ENCODE data around the gene ITPR3.
A peak's percentile ranks its signal among the peaks of the same experiment; 100 is the strongest.

ITPR3 gene

GRCh38 chr6:33689148-33689494 is 68.0 kb downstream of the ITPR3 start:
- DNase-seq, result no peak

DNA sequence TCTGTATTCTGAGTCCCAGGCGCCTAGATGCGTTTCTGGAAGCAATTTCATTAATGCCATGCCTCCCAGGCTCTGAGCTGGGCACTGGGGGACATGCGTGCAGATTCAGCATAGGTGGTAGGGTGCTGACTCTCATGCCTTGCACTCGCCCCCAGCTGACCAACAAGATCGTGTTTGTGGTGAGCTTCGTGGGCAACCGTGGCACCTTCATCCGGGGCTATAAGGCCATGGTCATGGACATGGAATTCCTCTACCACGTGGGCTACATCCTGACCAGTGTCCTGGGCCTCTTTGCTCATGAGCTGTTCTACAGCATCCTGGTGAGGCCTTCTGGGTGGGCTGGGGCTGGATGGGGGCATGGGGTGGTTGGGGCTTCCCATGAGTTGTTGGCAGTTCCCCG is 68.8 kb downstream of the ITPR3 start:
- DNase-seq, result no peak

GRCh38 chr6:33690766-33691165 is 69.6 kb downstream of the ITPR3 start:
- DNase-seq, result no peak

GRCh38 chr6:33691456-33692077 is 70.4 kb downstream of the ITPR3 start:
- DNase-seq, result no peak

DNA sequence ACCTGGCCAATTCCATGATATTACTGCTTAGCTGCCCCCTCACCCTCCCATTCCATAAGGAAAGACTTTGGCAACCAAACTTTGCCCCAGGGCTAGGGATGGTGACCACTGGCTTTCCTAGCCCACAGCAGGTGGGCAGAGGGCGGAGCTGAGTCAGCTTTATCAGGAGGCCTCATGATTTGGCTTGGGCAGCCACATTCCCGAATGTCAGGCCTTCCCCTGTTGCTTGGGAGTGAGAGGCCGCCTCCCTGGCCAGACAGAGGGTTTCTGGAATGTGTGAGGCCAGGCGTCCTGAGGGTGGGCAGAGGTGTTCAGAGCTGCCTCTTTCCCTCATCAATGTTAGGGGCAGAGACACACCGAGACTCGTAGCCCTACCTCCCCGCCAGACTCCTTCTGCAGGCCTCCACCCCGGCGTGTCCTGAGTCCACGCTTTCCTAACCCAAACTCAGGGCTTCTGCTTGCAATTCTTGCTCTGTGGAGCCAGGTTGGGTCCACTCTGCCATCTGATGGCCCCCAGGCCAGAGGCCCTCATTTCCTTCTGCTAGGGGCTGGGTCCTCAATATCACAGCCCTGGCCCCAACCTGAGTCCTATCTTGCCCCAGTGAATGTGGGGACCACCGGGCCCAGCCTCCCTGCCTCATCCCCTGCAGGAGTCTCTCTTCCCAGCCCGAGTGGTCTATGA is 71.1 kb downstream of the ITPR3 start:
- DNase-seq, result no peak

DNA sequence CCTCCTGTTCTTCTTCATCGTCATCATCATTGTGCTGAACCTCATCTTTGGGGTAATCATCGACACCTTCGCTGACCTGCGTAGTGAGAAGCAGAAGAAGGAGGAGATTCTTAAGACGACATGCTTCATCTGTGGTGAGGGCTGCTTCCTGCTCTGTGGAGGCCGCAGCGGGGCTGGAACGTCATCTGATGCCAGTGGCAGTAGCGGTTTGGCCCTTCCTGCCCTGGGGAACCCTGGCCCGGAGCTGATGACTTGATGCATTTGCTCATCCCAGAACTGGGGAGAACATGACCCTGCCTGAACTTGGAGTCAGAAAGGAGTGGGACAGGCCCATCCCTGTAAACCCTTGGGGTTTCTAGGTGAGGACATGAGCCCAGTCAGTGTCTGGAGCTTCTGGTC is 71.6 kb downstream of the ITPR3 start:
- DNase-seq, result no peak

DNA sequence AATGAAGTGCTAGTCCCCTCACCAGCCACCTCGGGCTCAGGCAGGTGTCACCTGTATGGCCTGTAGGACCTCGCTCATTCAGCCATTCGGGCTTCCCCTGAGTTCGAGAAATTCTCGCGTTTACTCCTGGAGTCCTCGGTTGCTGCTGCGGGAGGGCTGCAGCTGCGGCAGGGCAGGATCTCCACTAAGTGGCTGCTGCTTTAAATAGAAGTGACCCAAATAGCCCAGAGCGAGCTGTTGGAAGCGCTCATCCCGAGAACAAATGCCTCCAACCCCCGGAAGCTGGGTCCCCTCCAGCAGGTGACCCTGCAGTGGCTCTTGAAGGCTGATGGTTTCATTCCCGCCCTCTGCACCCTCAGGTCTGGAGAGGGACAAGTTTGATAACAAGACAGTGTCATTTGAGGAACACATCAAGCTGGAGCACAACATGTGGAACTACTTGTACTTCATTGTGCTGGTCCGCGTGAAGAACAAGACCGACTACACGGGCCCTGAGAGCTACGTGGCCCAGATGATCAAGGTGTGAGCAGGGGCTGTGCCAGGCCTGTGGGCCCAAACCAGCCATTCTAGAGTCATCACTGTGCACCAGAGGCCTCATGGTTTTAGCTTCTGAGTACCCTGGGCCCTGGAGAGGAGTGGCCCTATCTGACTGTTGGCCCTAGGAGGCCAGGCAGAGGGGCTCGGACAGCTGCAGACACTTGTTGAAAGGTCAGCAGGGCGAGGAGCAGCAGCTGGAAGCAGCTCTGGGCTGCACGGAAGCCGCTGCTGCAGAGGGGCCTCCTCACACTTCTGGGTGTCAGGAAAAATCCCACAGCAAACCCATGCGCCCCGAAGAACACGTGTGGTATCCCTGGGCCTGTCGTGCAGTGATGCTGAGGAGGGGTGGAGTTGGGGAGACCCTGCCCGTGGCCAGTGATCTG is 72.3 kb downstream of the ITPR3 start:
- DNase-seq, result no peak

DNA sequence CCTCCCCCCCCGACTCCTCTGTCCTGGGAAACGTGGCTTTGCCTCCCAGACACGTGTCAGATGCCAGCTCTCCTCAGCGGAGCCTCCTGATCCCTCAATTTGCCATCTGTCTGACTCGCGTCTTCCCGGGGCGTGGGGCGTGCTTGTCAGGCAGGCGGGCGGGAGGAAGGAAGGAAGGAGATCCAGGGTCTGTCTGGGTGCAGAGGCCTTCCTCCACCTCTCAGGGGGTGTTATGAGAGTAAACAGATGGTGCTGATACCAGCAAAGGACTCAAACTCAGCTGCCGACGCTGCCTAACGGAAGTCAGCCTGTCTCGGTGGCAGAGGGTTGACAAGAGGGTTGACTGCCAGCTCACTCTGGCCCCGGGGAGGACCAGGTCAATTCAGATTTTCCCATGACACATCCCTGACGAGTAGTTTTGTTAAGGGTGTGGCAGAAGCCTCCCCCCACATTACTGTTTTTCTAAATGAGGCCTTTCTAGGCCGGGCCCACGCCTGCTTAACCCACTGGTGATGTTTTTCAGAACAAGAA is 73.3 kb downstream of the ITPR3 start:
- DNase-seq, result no peak

DNA sequence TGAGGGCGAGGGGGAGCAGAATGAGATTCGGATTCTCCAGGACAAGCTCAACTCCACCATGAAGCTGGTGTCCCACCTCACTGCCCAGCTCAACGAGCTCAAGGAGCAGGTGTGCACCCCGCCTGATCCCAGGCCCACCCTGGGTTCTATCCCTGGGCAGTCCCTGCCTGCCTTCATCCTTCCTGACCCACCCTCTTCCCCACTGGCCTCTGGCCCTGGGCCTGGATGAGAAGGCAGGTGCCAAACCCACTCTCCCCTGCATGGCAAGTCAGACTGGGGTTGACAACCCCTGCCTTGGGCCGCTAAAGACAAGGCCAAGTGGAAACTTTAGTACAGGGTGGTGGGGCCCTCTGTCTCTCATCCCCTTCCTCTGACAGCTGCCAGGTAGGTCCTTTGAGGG is 73.9 kb downstream of the ITPR3 start:
- DNase-seq, result no peak

- DNase-seq, result peak; percentile 82
Measured at GRCh38 chr6:33695451-33695887, 74.3 kb downstream of the ITPR3 start.

GRCh38 chr6:33696076-33696475 is 75.0 kb downstream of the ITPR3 start:
- no peak for DNase-seq

DNA sequence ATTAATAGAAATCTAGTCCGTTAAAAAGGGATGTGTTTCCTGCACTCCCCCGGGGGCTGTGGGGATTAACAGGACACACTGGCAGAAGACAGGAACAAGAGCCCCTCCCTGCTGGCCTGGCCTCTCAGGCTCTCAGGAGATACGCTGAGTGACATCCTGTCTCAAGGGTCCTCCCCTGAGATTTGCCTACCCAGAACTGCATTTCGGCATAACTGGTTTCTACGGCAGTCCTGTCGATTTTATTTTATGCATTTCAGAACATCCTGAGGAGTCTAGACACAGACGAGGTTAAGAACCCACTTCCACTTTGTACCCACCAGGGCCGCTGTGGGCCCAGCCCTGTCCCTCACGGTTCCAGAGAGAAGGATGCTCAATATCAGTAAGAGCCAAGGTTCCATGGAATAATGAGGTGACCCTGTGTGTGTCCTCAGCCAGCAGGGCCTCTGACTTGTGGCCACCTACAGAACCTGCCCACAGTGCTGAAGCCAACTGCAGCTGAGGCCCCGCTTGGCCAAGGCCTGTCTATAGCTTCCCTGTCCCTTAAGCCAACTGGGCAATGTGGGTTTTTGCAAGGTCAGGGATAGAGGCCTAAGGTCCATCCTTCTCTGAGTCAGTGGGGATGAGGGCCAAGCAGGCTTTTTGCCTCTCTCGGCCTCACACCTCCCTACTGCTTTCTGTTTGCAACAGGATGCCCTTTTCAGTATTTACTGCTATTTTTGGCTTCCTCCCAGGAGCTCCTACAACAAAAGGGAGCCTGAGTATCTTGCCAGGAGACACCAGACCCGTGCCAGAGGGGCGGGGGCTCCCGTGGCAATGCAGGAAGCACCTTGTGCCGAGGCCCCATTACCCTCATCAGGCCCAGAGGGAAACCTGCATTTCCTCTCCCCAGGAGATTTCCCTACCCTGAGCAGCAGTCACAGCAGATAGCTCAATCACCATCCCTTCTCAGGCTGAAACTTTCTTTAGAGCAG is 75.7 kb downstream of the ITPR3 start:
- DNase-seq, result peak; percentile 92

GRCh38 chr6:33697845-33698244 is 76.7 kb downstream of the ITPR3 start:
- no peak for DNase-seq

DNA sequence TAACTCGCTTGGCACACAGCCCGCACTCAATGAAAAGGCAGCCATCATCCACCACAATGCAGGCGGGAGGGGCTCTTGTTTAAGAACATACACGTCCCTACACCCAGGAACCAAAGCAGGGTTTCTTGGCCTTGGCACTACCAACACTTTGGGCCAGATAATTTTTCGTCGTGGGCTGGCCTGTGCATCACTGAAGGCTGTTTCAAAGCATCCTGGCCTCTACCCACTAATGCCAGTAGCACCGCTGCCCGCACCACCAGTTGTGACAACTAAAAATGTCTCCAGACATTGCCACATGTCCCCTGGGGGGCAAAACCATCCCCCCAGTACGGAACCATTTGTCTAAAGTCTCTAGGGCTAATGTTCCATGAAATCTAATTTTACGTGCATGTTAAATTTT is 77.4 kb downstream of the ITPR3 start:
- no peak for DNase-seq

- no peak for DNase-seq
Measured at GRCh38 chr6:33699131-33699530, 78.0 kb downstream of the ITPR3 start.

- no peak for DNase-seq
Measured at GRCh38 chr6:33699739-33700138, 78.6 kb downstream of the ITPR3 start.

DNA sequence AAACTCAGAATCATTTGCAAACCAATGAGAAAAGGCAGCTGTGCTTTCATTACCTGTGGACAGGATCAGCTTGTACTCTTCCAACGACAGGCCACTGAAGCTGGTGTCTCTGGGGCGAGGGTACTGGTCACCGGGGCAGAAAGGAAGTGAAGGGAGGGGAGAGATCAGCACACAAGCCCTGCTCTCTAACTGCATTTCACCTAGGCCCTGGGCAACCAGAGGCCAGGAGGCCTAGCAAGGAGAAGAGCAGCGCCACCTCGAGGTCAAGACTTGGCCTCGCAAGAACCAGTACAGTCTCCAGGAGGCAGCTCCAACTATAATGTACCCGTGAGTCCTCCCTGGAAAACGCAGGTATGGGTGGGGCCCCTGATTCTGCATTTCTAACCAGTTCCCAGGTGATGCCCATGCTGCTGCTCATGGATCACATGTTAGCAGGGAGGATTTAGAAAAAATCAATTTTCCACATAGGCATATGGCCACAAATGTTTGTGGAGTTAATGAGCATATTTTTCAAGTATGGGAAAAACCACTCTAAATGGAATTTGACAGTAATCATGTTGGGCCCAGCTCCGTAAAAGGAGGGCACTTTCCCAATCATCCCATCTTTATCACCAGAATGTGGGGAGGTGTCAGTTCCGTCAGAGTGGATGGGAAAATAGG is 79.4 kb downstream of the ITPR3 start:
- DNase-seq, result no peak

DNA sequence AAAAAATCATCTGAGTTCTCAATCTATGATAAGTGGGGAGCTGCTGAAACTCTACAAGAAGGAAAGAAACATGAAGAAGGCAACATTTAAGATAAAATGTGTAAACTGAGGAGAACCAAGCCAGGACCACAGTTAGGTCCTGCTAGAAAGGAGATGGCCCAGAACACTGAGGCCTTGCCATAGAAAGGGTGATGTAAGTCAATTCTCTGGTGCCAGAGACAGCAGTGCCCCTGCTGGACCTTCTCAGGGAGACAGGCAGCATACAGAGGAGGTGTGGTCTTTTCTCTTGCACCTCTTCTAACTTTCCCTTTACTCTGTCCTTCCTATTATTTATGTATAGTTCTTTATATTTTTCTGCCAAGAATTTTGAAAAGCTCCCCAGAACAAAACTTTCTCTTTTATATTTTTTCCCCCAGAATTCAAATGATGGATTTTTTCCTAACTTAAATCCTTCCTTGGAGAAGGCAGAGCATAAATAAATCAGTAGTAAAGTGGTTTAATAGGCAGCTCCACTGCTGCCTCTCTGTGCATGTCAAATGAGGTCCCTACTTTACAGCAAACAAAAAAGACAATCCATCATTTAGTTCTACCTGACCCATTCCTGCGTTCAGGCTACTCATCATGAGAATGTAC is 81.3 kb downstream of the ITPR3 start:
- DNase-seq, result no peak

GRCh38 chr6:33704215-33705066 is 83.3 kb downstream of the ITPR3 start:
- DNase-seq, result no peak

DNA sequence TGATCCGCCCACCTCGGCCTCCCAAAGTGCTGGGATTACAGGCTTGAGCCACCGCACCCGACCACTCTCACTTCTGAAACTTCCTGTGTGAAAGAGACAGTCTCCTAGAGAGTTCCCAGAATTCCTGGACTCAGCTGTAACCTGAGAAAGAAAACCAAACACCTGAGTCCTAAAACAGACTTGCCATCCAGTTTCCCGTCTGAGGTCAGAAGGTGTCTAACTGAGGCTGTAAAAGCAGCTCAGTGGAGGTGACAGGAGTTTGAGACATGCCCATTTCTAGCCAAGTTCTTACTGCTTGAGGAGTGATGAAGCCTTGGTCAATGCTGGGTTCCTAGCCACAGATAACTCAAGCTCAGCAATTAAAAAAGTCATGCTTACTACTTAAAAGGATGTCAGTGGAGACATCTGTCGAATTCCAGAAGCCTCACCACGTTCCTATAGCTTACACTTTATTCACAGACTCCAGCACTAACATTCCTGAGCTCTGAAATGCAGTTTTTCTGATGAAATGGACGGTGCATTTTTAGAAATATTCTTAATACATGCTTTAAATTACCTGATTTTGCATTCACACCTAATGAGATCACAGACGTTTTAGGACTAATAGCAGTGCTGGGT is 84.3 kb downstream of the ITPR3 start:
- DNase-seq, result no peak

Measured in NCI-H345 (cell line).